Muscle layer of duodenum (tissue), 2 donors: ENCODE results near the gene BSN.

Experiments used
- H3K27ac ChIP-seq: one replicate; pipeline ENCODE4 v1.7.0; 2013; ENCODE audit warnings: mild to moderate bottlenecking, low read length
- H3K27me3 ChIP-seq: one replicate; pipeline ENCODE4 v1.7.0; 2013; ENCODE audit warnings: low read depth, mild to moderate bottlenecking, control low read depth, low read length
- H3K36me3 ChIP-seq, 2 donors: one replicate each; pipeline ENCODE4 v1.7.0; 2013; ENCODE audit warnings: low read length in 2 of 2, control low read depth in 1 of 2, mild to moderate bottlenecking in 1 of 2; ENCODE audit not compliant: insufficient read depth in 2 of 2, control insufficient read depth in 1 of 2
- H3K4me1 ChIP-seq, 2 donors: one replicate each; pipeline ENCODE4 v1.7.0; 2013; ENCODE audit warnings: low read length in 2 of 2, mild to moderate bottlenecking in 2 of 2, control low read depth in 1 of 2, moderate library complexity in 1 of 2; ENCODE audit not compliant: insufficient read depth in 2 of 2, control insufficient read depth in 1 of 2
- H3K4me3 ChIP-seq, 2 donors: one replicate each; pipeline ENCODE4 v1.7.0; 2013; ENCODE audit warnings: low read length in 2 of 2, low read depth in 1 of 2, mild to moderate bottlenecking in 1 of 2
- H3K9me3 ChIP-seq, 2 donors: one replicate each; pipeline ENCODE4 v1.7.0; 2013; ENCODE audit warnings: low read length in 2 of 2, control low read depth in 1 of 2, mild to moderate bottlenecking in 1 of 2; ENCODE audit not compliant: control insufficient read depth in 1 of 2
- donor health status: healthy.

Gene BSN

GRCh38 chr3:49523756-49524747 is 30.2 kb upstream of the BSN start:
- Histone ChIP-seq H3K9me3 (no peaks in the 10 kb centered on the region), H3K36me3 (peaks cover 4 to 8% of the 10 kb centered on the region in 2 donors), H3K4me3 (no peak overlapping the region), H3K4me1 (peaks cover 7 to 9% of the 10 kb centered on the region in 2 donors), H3K27ac (no peak overlapping the region), H3K27me3 (no peaks in the 10 kb centered on the region)

GRCh38 chr3:49529567-49529966 is 24.7 kb upstream of the BSN start:
- H3K4me1 ChIP-seq = peaks cover 0 to 5% of the 10 kb centered on the region in 2 donors
- H3K9me3 ChIP-seq = no peaks in the 10 kb centered on the region
- no peak overlapping the region for H3K4me3 ChIP-seq
- H3K27ac ChIP-seq = no peak overlapping the region
- no peaks in the 10 kb centered on the region for H3K27me3 ChIP-seq
- H3K36me3 ChIP-seq = peaks cover 30 to 37% of the 10 kb centered on the region in 2 donors

GRCh38 chr3:49530231-49530630 is 24.0 kb upstream of the BSN start:
- Histone ChIP-seq H3K27me3 (no peaks in the 10 kb centered on the region), H3K9me3 (no peaks in the 10 kb centered on the region), H3K4me1 (peaks cover 0 to 11% of the 10 kb centered on the region in 2 donors), H3K36me3 (peaks cover 30 to 34% of the 10 kb centered on the region in 2 donors), H3K27ac (no peak overlapping the region), H3K4me3 (no peak overlapping the region)

DNA sequence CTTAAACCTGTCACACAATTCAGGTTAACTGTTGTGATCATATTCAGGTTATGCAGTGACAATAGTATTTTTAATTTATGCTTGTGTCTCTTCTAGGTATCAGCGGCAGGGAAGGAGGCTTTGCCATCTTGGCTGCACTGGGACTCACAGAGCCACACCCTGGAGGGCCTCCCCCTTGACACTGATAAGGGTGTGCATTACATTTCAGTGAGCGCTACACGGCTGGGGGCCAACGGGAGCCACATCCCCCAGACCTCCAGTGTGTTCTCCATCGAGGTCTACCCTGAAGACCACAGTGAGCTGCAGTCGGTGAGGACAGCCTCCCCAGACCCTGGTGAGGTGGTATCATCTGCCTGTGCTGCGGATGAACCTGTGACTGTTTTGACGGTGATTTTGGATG is 23.6 kb upstream of the BSN start:
- Histone ChIP-seq H3K27me3 (no peaks in the 10 kb centered on the region), H3K4me1 (peaks cover 0 to 12% of the 10 kb centered on the region in 2 donors), H3K4me3 (no peak overlapping the region), H3K9me3 (no peaks in the 10 kb centered on the region), H3K27ac (no peak overlapping the region), H3K36me3 (peaks cover 30 to 33% of the 10 kb centered on the region in 2 donors)

GRCh38 chr3:49531218-49531617 is 23.1 kb upstream of the BSN start:
- Histone ChIP-seq H3K4me3 (no peak overlapping the region), H3K9me3 (no peaks in the 10 kb centered on the region), H3K27ac (no peak overlapping the region), H3K36me3 (peaks cover 30 to 33% of the 10 kb centered on the region in 2 donors), H3K27me3 (no peaks in the 10 kb centered on the region), H3K4me1 (peaks cover 0 to 12% of the 10 kb centered on the region in 2 donors)

DNA sequence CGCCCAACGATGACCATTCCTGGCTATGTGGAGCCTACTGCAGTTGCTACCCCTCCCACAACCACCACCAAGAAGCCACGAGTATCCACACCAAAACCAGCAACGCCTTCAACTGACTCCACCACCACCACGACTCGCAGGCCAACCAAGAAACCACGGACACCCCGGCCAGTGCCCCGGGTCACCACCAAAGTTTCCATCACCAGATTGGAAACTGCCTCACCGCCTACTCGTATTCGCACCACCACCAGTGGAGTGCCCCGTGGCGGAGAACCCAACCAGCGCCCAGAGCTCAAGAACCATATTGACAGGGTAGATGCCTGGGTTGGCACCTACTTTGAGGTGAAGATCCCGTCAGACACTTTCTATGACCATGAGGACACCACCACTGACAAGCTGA is 22.6 kb upstream of the BSN start:
- Histone ChIP-seq H3K4me3 (no peak overlapping the region), H3K27ac (no peak overlapping the region), H3K36me3 (peaks cover 30 to 33% of the 10 kb centered on the region in 2 donors), H3K27me3 (no peaks in the 10 kb centered on the region), H3K9me3 (no peaks in the 10 kb centered on the region), H3K4me1 (peaks cover 0 to 12% of the 10 kb centered on the region in 2 donors)

- Histone ChIP-seq H3K4me1 (peaks cover 0 to 12% of the 10 kb centered on the region in 2 donors), H3K4me3 (no peak overlapping the region), H3K9me3 (no peaks in the 10 kb centered on the region), H3K27me3 (no peaks in the 10 kb centered on the region), H3K27ac (no peak overlapping the region), H3K36me3 (peaks cover 30 to 33% of the 10 kb centered on the region in 2 donors)
Measured at GRCh38 chr3:49533031-49533430, 21.2 kb upstream of the BSN start.

DNA sequence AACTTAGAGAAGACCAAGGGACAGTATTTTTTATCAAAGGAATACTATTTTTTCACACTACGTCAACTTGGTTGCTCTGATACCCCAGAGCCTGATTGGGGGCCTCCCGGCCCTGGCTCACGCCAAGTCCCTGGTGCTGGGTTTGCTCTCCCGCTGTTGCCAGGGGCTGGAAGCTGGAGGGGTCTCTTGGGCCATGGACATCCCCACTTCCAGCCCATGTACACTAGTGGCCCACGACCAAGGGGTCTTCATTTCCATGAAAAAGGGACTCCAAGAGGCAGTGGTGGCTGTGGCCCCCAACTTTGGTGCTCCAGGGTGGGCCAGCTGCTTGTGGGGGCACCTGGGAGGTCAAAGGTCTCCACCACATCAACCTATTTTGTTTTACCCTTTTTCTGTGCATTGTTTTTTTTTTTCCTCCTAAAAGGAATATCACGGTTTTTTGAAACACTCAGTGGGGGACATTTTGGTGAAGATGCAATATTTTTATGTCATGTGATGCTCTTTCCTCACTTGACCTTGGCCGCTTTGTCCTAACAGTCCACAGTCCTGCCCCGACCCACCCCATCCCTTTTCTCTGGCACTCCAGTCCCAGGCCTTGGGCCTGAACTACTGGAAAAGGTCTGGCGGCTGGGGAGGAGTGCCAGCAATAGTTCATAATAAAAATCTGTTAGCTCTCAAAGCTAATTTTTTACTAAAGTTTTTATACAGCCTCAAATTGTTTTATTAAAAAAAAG is 20.3 kb upstream of the BSN start:
- Histone ChIP-seq H3K9me3 (no peaks in the 10 kb centered on the region), H3K27ac (peak overlapping the region; percentile 51), H3K27me3 (no peaks in the 10 kb centered on the region), H3K4me1 (peaks cover 0 to 12% of the 10 kb centered on the region in 2 donors), H3K4me3 (no peak overlapping the region), H3K36me3 (peaks cover 30 to 33% of the 10 kb centered on the region in 2 donors)

- peaks cover 30 to 33% of the 10 kb centered on the region in 2 donors for H3K36me3 ChIP-seq
- H3K27me3 ChIP-seq = no peaks in the 10 kb centered on the region
- H3K4me1 ChIP-seq = peaks cover 0 to 16% of the 10 kb centered on the region in 2 donors
- H3K9me3 ChIP-seq = no peaks in the 10 kb centered on the region
- H3K4me3 ChIP-seq = no peak overlapping the region
- H3K27ac ChIP-seq = peak overlapping the region; percentile 51
Measured at GRCh38 chr3:49534581-49535441, 19.5 kb upstream of the BSN start.

GRCh38 chr3:49535971-49536874 is 18.1 kb upstream of the BSN start:
- Histone ChIP-seq H3K36me3 (peaks cover 25% of the 10 kb centered on the region in 2 donors), H3K27me3 (no peaks in the 10 kb centered on the region), H3K4me1 (peaks cover 0 to 21% of the 10 kb centered on the region in 2 donors), H3K4me3 (no peak overlapping the region), H3K27ac (peak overlapping the region; percentile 16), H3K9me3 (no peaks in the 10 kb centered on the region)
